GM19324 (cell line): ENCODE measurements around the gene ATP10A.
"Not testable (repeated sequence)": the region's sequence is repeated elsewhere in the genome, so short reads cannot be mapped to it uniquely, and the experiment has no call there.

Experiments used
- ATAC-seq: cut with Tn5 transposase; IDR thresholded peaks from one replicate; pipeline ENCODE4 v1.9.1; 2021; ENCODE audit warnings: mild to moderate bottlenecking, moderate library complexity; ENCODE audit not compliant: unreplicated experiment, low FRiP score

Gene ATP10A

GRCh38 chr15:25860885-25861866 is 2.0 kb downstream of the ATP10A start:
- ATAC-seq, result no peak

- ATAC-seq, result no peak
These were observed 3.1 kb downstream of the ATP10A start for GRCh38 chr15:25859838-25860645.

- ATAC-seq, result no peak
These were observed 4.0 kb downstream of the ATP10A start for GRCh38 chr15:25858952-25859760.

GRCh38 chr15:25856059-25856458 is 7.1 kb downstream of the ATP10A start:
- not testable (repeated sequence) for ATAC-seq

GRCh38 chr15:25852661-25853524 is 10.2 kb downstream of the ATP10A start:
- no peak for ATAC-seq

GRCh38 chr15:25852027-25852426 is 11.1 kb downstream of the ATP10A start:
- ATAC-seq, result no peak

- no peak for ATAC-seq
These were observed 12.7 kb downstream of the ATP10A start for GRCh38 chr15:25850154-25851111.

GRCh38 chr15:25849157-25849921 is 13.8 kb downstream of the ATP10A start:
- ATAC-seq, result no peak

- no peak for ATAC-seq
These were observed 14.4 kb downstream of the ATP10A start for GRCh38 chr15:25848784-25849156.

- ATAC-seq, result no peak
These were observed 14.8 kb downstream of the ATP10A start for GRCh38 chr15:25848325-25848724.

GRCh38 chr15:25847051-25847450 is 16.1 kb downstream of the ATP10A start:
- no peak for ATAC-seq

- no peak for ATAC-seq
These were observed 16.8 kb downstream of the ATP10A start for GRCh38 chr15:25846377-25846776.

GRCh38 chr15:25844981-25845680 is 18.0 kb downstream of the ATP10A start:
- no peak for ATAC-seq

- ATAC-seq, result no peak
These were observed 18.6 kb downstream of the ATP10A start for GRCh38 chr15:25844542-25844941.

GRCh38 chr15:25844076-25844475 is 19.1 kb downstream of the ATP10A start:
- no peak for ATAC-seq

GRCh38 chr15:25839638-25840156 is 23.4 kb downstream of the ATP10A start:
- ATAC-seq, result no peak

GRCh38 chr15:25838871-25839195 is 24.3 kb downstream of the ATP10A start:
- no peak for ATAC-seq
